HUES48 (cell line): ENCODE measurements around the gene PDZD8.
"Not testable (repeated sequence)": the region's sequence is repeated elsewhere in the genome, so short reads cannot be mapped to it uniquely, and the experiment has no call there.

ENCODE experiments used
- H3K27ac ChIP-seq: one replicate; pipeline ENCODE4 v1.7.0; 2013; ENCODE audit warnings: low read depth, low read length, inconsistent platforms
- H3K27me3 ChIP-seq: 2 replicates; pipeline ENCODE4 v1.6.1; 2013; ENCODE audit warnings: mild to moderate bottlenecking, low read length; ENCODE audit not compliant: control insufficient read depth, insufficient read depth
- H3K36me3 ChIP-seq: 2 replicates; pipeline ENCODE4 v1.6.1; 2013; ENCODE audit warnings: low read length; ENCODE audit not compliant: control insufficient read depth, insufficient read depth
- H3K4me1 ChIP-seq: 2 replicates; pipeline ENCODE4 v1.6.1; 2013; ENCODE audit warnings: mild to moderate bottlenecking, low read length; ENCODE audit not compliant: control insufficient read depth, insufficient read depth
- H3K4me3 ChIP-seq: 2 replicates; pipeline ENCODE4 v1.5.1; 2013; ENCODE audit warnings: mild to moderate bottlenecking, low read depth, low read length
- H3K9ac ChIP-seq: 2 replicates; pipeline ENCODE4 v1.6.1; 2013; ENCODE audit warnings: mild to moderate bottlenecking, low read depth, low read length, moderate library complexity
- H3K9me3 ChIP-seq: 2 replicates; pipeline ENCODE4 v1.6.1; 2013; ENCODE audit warnings: low read length; ENCODE audit not compliant: control insufficient read depth, insufficient read depth

The PDZD8 gene

DNA sequence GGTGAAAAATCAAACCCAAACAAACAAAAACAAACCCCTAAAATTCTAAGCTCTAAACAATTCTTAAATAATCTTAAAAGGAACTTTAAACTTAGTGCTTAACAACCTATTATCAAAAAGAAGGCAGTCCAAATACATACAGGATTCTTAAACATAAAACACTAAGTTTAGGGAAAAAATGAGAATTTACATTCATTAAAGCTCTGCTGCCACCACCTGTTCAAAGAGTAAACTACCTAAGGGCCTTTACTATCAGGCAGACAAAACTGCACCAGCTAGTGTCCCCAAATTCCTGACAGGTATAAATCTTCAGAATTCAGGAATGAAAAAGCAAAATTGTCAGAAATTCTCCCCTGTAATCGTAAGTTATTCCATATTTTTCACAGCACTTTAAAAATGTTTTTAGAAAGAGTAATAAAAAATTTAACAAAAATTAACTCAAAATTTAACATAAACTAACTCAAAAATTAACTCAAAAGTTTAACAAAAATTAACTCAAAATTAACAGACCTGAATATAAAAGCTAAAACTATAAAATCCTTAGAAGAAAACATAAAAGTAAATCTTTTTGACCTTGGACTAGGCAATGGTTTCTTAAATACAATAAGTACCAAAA lies 55.1 kb downstream of the PDZD8 start:
- Histone ChIP-seq H3K4me3 (no peak overlapping the region), H3K9me3 (no peaks in the 10 kb centered on the region), H3K36me3 (peaks cover 5% of the 10 kb centered on the region), H3K4me1 (peaks cover 6% of the 10 kb centered on the region), H3K9ac (no peak overlapping the region), H3K27me3 (no peaks in the 10 kb centered on the region), H3K27ac (no peak overlapping the region)

DNA sequence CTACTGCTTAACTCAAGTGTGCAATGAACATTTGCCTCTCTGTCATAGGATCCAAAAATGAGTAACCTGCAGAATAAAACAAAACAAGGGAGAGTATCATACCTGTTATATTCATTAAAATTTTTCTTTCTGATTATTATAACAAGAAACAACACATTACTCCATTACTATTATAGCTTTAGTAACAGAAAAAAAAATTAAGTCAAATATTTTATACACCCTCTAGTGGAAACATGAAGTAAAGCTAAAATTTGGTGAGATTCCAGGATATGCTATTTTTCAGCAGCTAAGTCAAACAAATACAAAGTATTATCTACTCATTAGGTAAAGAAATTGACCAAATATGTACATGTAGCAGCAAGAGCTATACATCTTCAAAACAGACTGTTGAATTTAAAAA lies 56.3 kb downstream of the PDZD8 start:
- Histone ChIP-seq H3K9ac (no peak overlapping the region), H3K9me3 (no peaks in the 10 kb centered on the region), H3K36me3 (peaks cover 5% of the 10 kb centered on the region), H3K27me3 (no peaks in the 10 kb centered on the region), H3K4me3 (no peak overlapping the region), H3K4me1 (peaks cover 6% of the 10 kb centered on the region), H3K27ac (no peak overlapping the region)

DNA sequence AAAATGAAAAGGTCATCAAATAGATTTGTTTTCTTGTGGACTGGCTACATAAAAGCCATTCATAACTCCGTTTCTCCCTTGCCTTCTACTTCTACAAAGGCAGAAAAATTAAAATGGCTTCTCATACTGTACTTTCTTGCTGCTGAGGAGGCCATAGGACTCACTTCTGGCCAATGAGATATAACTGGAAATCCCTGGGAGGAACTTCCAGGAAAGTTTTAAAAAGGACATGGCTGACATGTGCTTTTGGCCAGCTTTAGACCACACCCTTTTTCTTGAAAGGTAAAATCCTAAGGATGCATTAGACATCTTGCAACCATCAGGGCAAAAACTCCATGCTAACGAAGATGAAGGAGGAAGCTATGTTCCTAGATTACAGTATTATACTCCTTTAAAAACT lies 58.5 kb downstream of the PDZD8 start:
- Histone ChIP-seq H3K27ac (no peak overlapping the region), H3K27me3 (no peaks in the 10 kb centered on the region), H3K4me1 (no peaks in the 10 kb centered on the region), H3K4me3 (no peak overlapping the region), H3K36me3 (peaks cover 10% of the 10 kb centered on the region), H3K9ac (no peak overlapping the region), H3K9me3 (no peaks in the 10 kb centered on the region)

DNA sequence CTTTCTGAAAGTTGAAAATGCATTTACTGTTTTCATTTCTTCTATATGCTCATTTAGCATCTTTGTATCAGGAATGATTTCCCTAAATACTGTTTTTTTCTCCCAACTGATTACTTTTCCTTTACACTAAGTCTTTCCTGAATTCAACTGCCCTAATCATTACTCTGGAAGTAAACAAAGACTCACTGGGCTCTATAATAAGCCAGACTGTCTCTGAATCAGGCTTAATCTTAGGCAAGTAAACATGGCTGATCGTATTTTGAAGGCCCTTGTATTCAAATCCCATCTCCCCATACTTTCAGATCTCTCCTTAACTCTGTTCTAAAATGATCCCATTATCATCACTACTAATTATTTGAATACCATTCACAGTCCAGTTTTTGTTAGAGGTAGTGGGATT lies 61.6 kb downstream of the PDZD8 start:
- Histone ChIP-seq H3K27ac (no peak overlapping the region), H3K36me3 (peaks cover 10% of the 10 kb centered on the region), H3K4me1 (no peaks in the 10 kb centered on the region), H3K27me3 (no peaks in the 10 kb centered on the region), H3K4me3 (no peak overlapping the region), H3K9me3 (no peaks in the 10 kb centered on the region), H3K9ac (no peak overlapping the region)

DNA sequence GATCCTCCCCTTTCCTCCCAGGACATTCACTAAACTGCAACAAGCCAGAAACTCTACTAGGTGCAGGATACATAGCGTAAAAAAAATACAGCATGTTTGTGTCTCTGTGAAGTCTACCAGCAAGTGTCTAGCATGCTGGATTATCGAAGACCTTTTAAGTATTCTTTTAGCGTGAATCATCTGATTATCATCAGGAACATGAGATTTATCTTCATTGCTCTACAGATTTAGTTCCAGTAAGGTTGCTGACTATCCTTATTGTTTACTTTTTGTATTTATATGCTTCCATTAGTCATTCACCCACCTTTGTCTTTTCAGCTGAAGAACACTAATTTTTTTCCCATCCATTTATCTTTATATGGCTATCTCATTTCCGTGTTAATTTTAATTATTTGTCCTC lies 62.8 kb downstream of the PDZD8 start:
- H3K9me3 ChIP-seq: no peaks in the 10 kb centered on the region
- no peak overlapping the region for H3K4me3 ChIP-seq
- H3K36me3 ChIP-seq: peaks cover 5% of the 10 kb centered on the region
- no peak overlapping the region for H3K27ac ChIP-seq
- no peaks in the 10 kb centered on the region for H3K27me3 ChIP-seq
- no peaks in the 10 kb centered on the region for H3K4me1 ChIP-seq
- no peak overlapping the region for H3K9ac ChIP-seq

- Histone ChIP-seq H3K27ac (no peak overlapping the region), H3K36me3 (peaks cover 5% of the 10 kb centered on the region), H3K27me3 (no peaks in the 10 kb centered on the region), H3K9me3 (no peaks in the 10 kb centered on the region), H3K4me3 (no peak overlapping the region), H3K4me1 (no peaks in the 10 kb centered on the region), H3K9ac (no peak overlapping the region)
Observed at GRCh38 chr10:117311261-117311660, 64.0 kb downstream of the PDZD8 start.

DNA sequence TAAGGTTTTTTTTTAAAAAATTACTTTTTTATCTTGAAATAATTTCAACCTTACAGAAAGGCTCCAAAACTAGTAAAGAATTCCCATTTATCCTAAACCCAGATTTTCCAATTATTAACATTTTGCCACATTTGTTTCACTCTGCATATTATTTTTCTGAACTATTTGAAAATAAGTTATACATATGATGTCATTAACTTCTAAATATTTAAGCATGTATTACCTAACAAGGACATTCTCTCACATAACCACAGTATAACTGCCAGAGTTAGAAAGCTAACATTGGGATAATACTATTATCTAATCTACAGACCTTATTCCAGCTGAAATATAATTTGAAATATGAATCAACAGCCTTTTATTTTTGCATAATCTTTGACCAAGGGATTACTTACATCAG lies 68.6 kb downstream of the PDZD8 start:
- H3K9ac ChIP-seq: no peak overlapping the region
- no peaks in the 10 kb centered on the region for H3K36me3 ChIP-seq
- no peaks in the 10 kb centered on the region for H3K27me3 ChIP-seq
- no peaks in the 10 kb centered on the region for H3K4me1 ChIP-seq
- no peak overlapping the region for H3K4me3 ChIP-seq
- H3K27ac ChIP-seq: no peak overlapping the region
- H3K9me3 ChIP-seq: peaks cover 9% of the 10 kb centered on the region; the same call in 1 of the 2 replicates

- not testable (repeated sequence) for H3K27me3 ChIP-seq, H3K9me3 ChIP-seq, H3K36me3 ChIP-seq, H3K4me1 ChIP-seq, H3K9ac ChIP-seq, H3K27ac ChIP-seq, H3K4me3 ChIP-seq
Observed at GRCh38 chr10:117303451-117303850, 71.8 kb downstream of the PDZD8 start.

DNA sequence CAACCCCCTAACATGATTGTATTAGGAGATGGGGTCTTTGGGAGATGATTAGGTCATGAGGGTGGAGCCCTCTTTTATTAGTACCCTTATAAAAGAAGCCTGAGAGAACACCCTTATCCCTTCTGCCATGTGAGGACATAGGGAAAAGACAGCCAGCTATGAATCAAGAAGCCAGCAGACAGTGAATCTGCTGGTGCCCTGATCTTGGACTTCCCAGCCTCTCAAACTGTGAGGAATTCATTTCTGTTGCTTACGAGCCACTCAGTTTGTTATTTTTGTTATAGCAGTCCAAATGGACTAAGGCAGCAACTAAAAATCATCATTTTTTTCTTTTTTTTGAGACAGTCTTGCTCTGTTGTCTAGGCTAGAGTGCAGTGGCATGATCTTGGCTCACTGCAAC lies 74.6 kb downstream of the PDZD8 start:
- Histone ChIP-seq H3K27ac (no peak overlapping the region), H3K9me3 (peaks cover 6% of the 10 kb centered on the region; the same call in 1 of the 2 replicates), H3K36me3 (no peaks in the 10 kb centered on the region), H3K4me1 (no peaks in the 10 kb centered on the region), H3K9ac (no peak overlapping the region), H3K4me3 (no peak overlapping the region), H3K27me3 (no peaks in the 10 kb centered on the region)

DNA sequence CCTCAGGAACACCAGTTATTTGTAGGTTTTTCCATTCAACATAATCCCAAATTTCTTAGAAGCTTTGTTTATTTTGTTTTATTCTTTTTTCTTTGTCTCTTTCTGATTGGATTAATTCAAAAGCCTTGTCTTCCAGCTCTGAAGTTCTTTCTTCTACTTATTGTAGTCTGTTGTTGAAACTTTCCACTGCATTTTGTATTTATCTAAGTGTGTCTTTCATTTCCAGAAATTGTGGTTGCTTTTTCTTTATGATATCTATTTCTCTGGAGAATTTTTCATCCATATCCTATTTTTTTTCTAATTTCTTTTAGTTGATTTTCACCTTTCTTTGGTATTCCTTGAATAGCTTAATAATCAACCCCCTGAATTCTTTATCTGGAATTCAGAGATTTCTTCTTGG lies 75.8 kb downstream of the PDZD8 start:
- Histone ChIP-seq H3K27me3 (no peaks in the 10 kb centered on the region), H3K27ac (no peak overlapping the region), H3K4me3 (no peak overlapping the region), H3K9ac (no peak overlapping the region), H3K36me3 (no peaks in the 10 kb centered on the region), H3K4me1 (no peaks in the 10 kb centered on the region), H3K9me3 (peaks cover 4% of the 10 kb centered on the region; the same call in 1 of the 2 replicates)

GRCh38 chr10:117298219-117298618 lies 77.0 kb downstream of the PDZD8 start:
- H3K9ac ChIP-seq: no peak overlapping the region
- no peaks in the 10 kb centered on the region for H3K4me1 ChIP-seq
- H3K27ac ChIP-seq: no peak overlapping the region
- H3K36me3 ChIP-seq: no peaks in the 10 kb centered on the region
- no peaks in the 10 kb centered on the region for H3K27me3 ChIP-seq
- H3K4me3 ChIP-seq: no peak overlapping the region
- no peaks in the 10 kb centered on the region for H3K9me3 ChIP-seq

DNA sequence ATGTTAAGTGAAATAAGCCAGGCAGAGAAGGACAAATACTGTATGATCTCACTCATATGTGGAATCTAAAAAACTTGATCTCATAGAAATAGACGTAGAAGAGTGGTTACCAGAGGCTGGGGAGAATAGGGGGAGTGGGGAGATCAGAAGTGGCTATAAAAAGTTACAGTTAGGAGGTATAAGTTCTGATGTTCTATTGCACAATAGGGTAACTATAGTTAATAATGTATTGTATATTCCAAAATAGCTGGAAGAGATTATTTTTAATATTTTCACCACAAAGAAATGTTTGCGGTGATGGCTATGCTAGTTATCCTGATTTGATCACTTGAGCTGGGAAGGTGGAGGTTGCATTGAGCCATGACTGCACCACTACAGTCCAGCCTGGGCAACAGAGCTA lies 80.5 kb downstream of the PDZD8 start:
- no peak overlapping the region for H3K27ac ChIP-seq
- no peaks in the 10 kb centered on the region for H3K27me3 ChIP-seq
- H3K9me3 ChIP-seq: no peaks in the 10 kb centered on the region
- H3K4me3 ChIP-seq: no peak overlapping the region
- H3K9ac ChIP-seq: no peak overlapping the region
- H3K4me1 ChIP-seq: no peaks in the 10 kb centered on the region
- peaks cover 5% of the 10 kb centered on the region; the same call in 1 of the 2 replicates for H3K36me3 ChIP-seq
